Astrocyte of the cerebellum (primary cell): ENCODE measurements around the gene ZBTB43.
A peak's percentile ranks its signal among the peaks of the same experiment; 100 is the strongest.
"Not testable (repeated sequence)": the region's sequence is repeated elsewhere in the genome, so short reads cannot be mapped to it uniquely, and the experiment has no call there.

Experiments
- DNase-seq: peaks from one replicate; pipeline ENCODE4 v3.0.0-alpha.2; 2011; ENCODE audit warnings: low read depth
- H3K4me3 ChIP-seq: 2 replicates; pipeline ENCODE4 v1.5.1; 2011; ENCODE audit warnings: mild to moderate bottlenecking, low read depth, low read length, moderate library complexity
- CTCF ChIP-seq: IDR thresholded peaks from 2 replicates; pipeline ENCODE4 v1.5.1; 2012; ENCODE audit warnings: low read length, low read depth, moderate library complexity, mild to moderate bottlenecking; ENCODE audit errors: missing control alignments
- in situ Hi-C: cut with HindIII; loops from 2 replicates; pipeline ENCODE4 v1.10.0; 2017; ENCODE audit warnings: low sequenced_read_pairs

Gene ZBTB43

GRCh38 chr9:126781186-126782052, 23.4 kb upstream of the ZBTB43 start:
- TF ChIP-seq CTCF = peak; percentile 91
- peak overlapping the region; percentile 4 for H3K4me3 ChIP-seq
- DNase-seq = peak; percentile 48
- in situ Hi-C loops = no loop called here

- H3K4me3 ChIP-seq = no peak overlapping the region
- TF ChIP-seq CTCF = no peak
- in situ Hi-C loops = no loop called here
- DNase-seq = no peak
These were observed 22.8 kb upstream of the ZBTB43 start for GRCh38 chr9:126782053-126782388.

GRCh38 chr9:126783949-126784348, 20.9 kb upstream of the ZBTB43 start:
- no peak overlapping the region for H3K4me3 ChIP-seq
- in situ Hi-C loops = no loop called here
- no peak for TF ChIP-seq CTCF
- DNase-seq = no peak

- no peak overlapping the region for H3K4me3 ChIP-seq
- in situ Hi-C loops = no loop called here
- no peak for DNase-seq
- no peak for TF ChIP-seq CTCF
These were observed 20.4 kb upstream of the ZBTB43 start for GRCh38 chr9:126784401-126784800.

GRCh38 chr9:126784841-126785240, 20.0 kb upstream of the ZBTB43 start:
- DNase-seq, in situ Hi-C loops, H3K4me3 ChIP-seq: not testable (repeated sequence)

GRCh38 chr9:126788046-126788445, 16.8 kb upstream of the ZBTB43 start:
- no peak for DNase-seq
- H3K4me3 ChIP-seq = no peak overlapping the region
- in situ Hi-C loops = no loop called here
- TF ChIP-seq CTCF = no peak

GRCh38 chr9:126788634-126789349, 16.0 kb upstream of the ZBTB43 start:
- no peak overlapping the region for H3K4me3 ChIP-seq
- TF ChIP-seq CTCF = no peak
- peak; percentile 13 for DNase-seq
- in situ Hi-C loops = no loop called here
